Measurements from ENCODE around the gene SYNDIG1.
"Not testable (repeated sequence)": the region's sequence is repeated elsewhere in the genome, so short reads cannot be mapped to it uniquely, and the experiment has no call there.

Gene SYNDIG1

DNA sequence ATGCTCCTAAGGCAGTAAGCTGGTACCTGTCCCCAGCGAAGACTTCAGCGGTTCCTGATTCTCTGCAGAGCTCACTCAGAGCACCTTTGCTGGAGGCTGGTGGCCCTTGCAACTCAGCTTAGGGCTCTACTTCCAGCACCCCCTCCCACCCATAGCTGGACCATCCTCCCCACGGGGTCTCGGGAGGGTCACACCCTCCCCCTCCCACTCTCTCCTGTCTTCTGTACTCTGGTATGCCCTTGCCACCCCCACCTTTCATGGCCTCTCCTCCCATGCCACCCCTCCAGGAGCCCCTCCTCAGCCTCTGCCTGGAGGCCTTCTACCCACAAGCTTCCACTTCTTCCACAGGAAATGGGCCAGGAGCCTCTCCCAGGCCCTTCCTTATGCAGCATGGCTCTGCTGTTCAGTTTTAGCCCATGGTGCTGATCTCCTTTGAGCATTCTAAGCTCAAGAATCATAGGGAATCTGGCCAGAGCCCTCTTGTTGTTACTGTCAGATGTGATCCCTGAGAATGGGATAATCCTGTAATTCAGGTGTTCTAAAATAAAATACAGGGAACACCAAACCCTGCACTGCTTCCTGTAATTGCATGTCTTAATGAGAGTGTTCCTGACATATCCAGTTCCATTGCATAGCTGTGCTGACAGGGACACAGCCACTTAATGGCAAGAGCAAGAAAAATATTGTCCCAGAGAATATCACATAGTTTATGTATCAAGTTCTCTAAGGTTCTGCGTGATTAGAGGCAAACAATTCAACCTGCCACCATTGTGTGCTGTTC is 142.1 kb downstream of the SYNDIG1 start:
- DNase-seq (ENCODE audit: low read depth), result no peak

DNA sequence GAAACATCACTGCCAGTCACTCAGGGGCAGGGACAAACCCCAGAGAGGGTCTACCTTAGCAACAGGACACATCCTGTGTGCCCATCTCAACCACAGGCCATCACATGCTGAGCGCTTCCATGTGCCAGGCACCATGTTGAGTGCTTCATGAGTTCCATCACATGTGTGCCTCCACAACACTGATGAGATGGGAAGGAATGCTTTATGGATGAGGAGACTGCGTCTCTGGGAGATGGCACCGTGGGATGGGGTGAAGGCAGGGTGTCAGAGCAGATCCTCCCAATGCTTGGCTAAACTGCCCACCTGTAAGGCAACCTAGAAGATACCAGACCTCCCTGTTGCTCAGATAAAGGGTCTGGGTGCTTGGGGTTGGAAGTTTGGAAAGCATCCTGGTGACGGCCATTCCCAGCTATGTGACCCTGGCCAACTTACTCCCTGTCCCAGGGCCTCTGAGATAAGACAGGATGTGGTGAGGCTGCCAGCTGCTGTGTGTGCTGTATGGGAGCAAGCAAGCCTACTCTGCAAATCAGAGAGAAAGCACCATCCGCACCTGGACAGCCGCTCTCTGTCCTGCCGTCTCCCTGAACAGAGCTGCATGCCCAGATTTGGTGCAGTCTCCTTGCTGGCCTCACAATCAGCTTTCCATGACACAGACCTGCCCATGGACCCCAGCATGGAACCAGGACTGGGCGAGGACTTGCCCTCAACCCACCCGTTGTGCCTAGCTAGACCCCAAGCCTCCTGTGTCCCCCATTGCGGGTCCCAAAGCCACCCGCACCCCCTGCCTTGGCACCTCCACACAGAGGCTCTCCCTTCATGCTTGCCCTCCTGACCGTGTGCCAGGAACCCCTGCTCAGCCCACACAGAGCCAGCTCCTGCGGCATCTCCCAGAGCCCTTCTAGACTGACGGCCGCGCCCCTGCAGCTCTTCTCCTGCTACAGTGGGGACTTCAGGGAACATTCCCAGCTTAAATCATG is 143.7 kb downstream of the SYNDIG1 start:
- no peak for DNase-seq (ENCODE audit: low read depth)

DNA sequence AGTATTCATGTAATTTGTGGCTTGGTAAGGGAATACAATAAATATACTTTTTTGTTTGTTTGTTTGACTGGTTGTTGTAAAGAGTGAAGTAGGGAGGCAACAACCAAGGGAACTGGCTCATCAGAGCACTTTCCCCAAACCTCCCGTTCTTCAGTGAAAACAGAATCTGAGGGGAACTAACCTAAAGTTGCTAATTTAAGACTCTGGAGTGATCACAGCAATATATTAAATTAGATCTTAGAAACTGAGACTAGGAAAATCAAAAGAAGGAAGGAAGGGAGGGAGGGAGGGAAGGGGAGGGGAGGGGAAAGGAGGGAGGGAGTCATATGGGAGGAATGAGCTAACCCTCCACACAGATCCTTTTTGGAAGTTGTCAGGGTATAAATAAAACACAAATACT is 144.9 kb downstream of the SYNDIG1 start:
- DNase-seq (ENCODE audit: low read depth), result no peak

DNA sequence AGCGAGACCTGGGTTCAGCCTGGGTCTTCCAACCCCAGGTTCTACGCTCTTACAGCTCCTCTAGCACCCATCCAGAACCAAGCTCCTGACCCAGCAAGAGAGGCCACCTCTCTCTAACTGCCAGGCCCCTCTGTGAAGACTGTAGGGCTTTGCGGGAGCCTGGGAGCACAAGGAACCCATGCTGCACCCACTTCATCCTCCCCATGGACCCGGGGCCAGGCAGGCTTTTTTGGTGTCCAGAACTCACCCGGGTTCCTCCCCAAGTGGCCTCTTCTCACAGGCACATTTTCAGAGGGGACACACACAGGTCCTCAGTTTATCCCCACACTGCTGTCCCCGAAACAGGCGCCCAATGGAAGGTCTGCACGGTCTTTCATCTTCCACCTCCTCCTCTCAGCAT is 145.9 kb downstream of the SYNDIG1 start:
- no peak for DNase-seq (ENCODE audit: low read depth)

DNA sequence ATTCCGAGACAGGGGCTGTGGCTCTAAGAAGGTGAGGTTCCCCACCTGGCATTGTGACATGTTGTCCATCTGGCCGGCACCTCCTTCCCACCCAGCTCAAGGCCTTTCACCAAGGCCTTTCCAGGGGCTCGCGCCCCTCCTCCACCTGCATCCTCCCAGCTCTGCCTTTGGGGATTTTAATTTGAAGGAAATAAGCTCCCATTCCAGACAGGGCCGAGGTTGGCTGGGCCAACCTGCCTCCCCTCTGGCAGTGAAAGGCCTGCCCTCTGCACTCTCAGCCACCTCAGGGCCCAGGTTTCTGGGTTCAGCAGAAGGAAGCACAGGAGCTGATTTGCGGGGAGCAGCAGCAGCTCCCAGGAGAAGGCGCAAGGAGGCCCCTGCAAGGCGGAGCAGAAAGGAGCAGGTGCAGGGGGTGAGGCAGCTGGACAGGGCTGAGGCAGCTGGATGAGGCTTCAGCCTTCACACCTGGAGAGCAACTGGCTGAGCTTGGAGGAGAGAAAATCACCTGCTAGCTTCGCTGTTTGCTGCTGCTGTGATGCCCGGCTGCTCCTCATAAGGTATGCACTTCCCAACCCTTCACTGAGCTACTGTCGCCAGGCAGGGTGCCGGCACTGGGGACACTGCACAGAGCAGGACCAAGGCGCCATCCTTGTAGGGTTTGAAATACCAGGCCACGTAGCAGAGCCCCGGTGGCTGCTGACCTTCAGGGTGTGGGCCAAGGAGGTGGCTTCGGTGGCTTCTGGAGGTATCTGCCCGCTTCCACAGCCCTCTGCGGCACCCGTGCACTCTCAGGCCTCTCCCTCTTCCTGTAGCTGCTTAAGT is 147.0 kb downstream of the SYNDIG1 start:
- no peak for DNase-seq (ENCODE audit: low read depth)

DNA sequence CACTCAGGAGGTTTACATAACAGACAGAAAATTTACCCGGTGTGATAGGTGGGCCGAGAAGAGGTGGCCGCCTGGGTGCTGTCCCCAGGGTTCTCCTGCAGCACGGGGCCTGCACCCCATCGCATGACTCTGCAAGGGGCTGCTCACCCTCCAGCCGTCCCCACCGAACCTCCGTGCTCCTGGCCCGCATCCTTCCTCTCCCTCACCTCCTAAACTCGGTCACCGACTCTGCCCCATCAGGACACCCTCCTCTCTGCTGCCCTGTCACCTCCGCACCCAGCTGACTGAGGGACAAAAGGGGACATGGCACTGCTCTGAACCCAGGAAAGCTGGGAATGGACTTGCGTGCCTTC is 147.6 kb downstream of the SYNDIG1 start:
- no peak for DNase-seq (ENCODE audit: low read depth)

DNA sequence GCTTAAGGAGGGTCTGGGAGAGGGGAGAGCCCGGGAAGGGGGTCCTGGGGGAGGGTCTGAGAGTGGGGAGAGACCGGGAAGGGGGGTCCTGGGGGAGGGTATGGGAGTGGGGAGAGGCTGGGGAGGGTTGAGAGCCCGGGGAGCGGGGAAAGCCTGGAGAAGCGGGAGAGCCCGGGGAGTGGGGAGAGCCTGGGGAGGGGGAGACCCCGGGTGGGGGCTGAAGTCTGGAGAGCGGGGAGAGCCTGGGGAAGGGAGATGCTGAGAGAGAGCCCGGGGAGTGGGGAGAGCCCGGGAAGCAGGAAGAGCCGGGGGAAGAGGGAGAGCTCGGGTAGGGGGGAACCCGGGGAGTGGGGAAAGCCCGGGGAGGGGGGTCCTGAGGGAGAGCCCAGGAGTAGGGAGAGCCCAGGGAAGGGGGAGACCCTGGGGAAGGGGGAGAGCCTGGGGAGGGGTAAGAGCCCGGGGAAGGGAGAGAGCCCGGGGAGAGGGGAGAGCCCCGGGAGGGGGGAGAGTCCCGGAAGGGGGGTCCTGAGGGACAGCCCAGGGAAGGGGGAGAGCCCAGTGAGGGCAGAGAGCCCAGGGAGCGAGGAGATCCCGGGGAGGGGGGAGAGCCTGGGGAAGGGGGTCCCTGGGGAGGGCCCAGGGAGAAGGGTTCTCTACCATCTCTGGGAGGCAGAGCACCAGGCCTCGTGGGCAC is 148.5 kb downstream of the SYNDIG1 start:
- no peak for DNase-seq (ENCODE audit: low read depth)

DNA sequence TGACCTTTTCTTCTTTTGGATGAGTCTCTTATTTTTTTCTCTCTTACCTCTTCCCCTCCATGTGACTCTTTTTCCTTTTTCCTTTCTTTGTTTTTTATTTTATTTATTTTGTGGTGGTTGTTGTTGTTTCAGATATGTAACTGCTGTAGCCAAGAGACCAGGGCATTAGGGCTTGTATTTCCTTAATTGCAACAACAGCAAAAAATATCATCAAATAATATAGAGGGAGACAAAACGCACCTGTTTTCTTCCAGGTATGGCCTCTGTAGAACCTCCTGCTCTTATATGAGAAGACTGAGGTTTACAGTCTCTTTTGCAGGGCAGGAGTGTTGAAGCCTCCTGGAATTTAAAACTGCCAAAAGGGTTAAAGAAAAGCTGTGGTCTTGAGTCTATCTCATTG is 149.3 kb downstream of the SYNDIG1 start:
- DNase-seq (ENCODE audit: low read depth), result no peak

DNA sequence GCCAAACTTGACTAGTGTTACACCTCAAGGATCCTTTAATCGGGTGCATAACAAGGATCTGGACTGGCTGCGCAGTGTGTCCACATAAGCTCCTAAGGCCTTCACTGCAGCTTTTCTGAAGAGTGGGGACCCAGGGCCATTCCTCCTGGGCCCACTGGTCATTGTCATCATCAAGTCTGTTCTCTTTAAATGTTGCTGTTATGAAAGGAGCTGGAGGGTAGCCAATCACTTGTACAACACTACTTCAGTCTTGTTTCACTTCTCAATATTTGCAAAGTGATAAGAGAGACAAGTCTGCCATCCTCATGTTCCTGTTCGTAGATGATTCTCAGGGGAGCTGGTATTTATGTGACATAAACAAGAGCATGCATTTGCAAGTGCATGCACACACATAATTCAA is 149.8 kb downstream of the SYNDIG1 start:
- no peak for DNase-seq (ENCODE audit: low read depth)

DNA sequence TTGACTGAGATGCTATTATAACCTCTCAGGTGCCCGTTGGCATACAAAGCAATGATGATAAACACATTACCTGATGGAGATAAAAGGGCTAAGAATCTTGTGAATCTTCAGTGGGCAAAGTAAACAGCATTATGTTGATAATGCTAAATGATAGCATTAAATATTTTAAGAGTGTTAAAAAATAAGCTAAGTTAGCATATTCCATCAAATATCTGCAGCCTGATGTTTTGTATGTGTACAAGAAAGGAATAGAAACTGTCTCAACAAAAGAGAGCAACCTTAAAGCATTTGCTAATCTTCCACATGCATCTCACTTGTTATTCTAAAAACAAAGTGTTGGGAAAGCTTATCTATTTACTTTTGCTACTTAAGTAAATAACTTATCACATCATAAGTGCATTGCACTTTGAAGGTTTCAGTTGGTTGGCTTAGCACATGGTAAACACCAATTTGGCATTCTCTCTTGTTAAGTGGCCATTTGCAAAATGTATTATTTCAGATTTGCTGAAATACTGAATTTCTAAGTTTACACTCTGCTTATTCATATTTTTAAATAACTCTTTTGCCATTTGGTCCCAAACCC is 151.6 kb downstream of the SYNDIG1 start:
- no peak for DNase-seq (ENCODE audit: low read depth)

DNA sequence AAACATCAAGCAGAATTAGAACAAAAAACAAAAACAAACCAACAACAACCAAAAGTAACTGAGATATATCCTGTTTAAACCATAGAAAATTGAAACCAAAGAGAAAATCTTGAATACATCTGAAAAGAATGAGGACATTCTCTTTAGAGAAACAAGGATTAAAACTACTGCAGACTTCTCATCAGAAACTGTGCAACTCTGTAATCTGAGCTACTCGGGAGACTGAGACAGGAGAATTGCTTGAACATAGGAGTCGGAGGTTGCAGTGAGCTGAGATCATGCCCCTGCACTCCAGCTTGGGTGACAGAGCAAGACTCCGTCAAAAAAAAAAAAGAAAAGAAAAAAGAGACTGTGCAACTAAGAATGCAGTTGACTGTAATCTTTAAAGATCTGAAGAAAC is 153.4 kb downstream of the SYNDIG1 start:
- DNase-seq (ENCODE audit: low read depth), result no peak

DNA sequence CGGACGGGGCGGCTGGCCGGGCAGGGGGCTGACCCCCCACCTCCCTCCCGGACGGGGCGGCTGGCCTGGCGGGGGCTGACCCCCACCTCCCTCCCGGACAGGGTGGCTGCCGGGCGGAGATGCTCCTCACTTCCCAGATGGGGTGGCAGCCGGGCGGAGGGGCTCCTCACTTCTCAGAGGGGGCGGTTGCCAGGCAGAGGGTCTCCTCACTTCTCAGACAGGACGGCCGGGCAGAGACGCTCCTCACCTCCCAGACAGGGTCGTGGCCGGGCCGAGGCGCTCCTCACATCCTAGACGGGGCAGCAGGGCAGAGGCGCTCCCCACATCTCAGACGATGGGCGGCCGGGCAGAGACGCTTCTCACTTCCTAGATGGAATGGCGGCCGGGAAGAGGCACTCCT is 156.7 kb downstream of the SYNDIG1 start:
- not testable (repeated sequence) for DNase-seq (ENCODE audit: low read depth)

DNA sequence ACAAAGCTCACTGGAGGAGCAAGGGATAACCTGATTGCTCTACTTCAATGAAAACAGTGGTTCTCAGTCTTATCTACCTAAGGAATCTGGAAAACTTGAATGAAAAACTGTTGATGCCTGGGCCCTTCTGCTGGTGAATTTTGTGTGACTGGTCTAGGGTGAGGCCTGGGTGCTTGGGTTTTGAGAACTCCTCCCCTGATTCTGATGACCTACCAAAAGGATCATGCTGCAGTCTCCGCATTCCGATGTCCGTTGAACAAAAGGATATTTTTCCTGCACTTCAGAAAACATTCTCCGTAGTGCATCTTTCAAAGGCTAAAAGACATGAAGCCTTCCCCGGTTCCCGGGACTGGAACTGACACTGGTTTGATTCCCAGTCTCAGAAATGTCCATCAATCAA is 157.9 kb downstream of the SYNDIG1 start:
- no peak for DNase-seq (ENCODE audit: low read depth)

DNA sequence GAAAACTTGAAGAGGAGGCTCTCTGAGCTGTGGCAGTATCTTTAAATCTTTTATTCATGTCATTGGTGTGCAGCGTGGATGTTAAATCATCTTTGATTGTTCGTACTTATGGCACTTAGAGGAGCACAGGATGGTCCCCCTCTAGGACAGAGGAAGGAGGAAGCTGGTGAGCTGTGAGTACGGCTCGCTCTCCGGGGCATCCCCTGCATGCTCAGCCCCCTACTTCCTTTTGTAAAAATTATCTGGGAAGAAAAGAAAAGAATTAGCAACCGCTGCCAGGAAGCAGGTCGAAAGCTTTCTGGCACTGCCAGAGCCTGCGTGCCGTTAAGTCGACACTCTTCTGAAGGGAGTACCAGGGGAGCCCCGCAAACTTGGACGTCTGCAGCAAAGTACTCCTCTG is 158.5 kb downstream of the SYNDIG1 start:
- no peak for DNase-seq (ENCODE audit: low read depth)

DNA sequence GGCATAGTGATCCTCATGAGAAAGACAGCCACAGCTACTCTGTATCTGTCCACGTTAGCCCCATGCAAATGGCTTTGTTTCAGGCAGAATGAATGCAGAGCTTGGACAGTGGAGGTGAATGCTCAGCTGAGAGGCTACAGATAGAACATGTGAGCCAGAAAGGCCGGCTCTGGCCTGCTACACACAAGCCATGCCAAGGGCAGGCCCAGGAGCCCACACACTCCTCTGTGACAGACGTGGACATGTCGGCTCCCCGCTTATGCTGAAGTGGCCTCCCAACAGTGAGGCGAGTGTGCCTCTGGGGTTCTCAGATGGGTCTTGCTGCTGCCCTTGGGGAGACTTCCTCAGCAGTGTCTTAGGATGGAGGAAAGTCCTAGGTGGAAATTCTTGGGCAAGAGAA is 159.6 kb downstream of the SYNDIG1 start:
- no peak for DNase-seq (ENCODE audit: low read depth)

DNA sequence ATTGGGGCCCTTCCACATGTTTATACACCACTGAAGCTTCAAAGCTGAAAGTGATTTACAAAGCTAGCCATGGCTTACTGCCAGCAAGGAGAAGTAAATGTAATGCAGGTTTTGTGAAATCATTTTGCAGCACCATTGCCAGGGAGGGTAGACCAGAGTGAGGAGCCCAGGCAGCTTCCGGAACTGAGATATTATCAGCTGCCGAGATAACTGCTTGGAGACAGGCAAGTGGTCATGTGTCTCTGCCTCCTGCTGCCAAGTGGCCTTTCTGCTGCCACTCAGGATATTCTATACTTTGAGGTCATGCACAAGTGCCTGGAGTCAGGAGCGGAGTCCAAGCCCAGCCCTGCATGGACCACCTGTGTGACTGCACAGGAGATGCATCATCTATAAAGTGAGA is 160.2 kb downstream of the SYNDIG1 start:
- DNase-seq (ENCODE audit: low read depth), result no peak

DNA sequence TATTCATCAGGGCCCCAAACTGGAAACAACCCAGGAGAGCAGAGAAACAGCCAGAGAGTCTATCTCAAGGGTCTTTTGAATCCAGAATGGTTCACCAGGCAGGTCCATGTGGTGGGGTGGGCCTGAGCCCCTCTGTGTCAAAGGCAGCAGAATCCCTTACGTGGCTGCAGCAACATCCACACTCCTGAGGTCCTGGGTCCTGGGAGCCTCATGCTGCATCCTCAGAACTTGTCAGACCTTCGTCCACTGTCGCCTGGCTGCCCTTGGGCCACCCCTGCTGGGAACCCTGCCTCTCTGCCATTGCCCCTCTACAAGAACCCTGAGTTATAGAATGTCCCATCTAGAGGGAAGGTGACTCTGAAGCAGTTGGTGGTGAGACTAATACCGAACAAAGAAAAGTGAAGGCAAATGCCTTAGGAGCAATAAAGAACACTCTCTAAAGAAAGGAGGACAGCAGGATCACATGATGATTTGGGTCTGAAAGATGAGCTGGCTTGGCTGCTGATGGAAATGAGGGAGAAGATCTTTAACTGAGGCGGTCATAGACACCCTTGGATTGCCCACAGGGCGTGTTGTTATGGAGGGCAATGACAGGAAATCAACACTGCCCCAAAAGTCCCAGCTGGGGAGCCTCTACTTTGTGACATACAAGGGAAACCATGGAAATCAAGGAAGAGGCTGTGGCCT is 161.2 kb downstream of the SYNDIG1 start:
- DNase-seq (ENCODE audit: low read depth), result no peak

DNA sequence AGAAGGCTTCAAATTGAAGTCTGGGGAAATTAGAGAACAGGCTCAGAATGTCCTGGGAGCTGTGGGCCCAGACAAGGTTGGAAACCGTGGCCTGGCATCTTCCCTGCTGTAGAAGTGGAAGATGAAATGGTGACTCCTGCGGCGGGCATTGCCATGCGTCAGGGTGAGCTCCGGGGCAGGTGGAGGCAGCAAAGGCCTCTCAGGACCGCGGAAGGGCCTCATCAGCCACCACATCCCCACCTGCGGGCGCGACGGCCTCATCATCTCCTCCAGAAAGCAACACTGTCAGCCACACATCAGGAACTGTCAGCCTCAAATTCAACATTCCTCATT is 161.7 kb downstream of the SYNDIG1 start:
- no peak for DNase-seq (ENCODE audit: low read depth)

DNA sequence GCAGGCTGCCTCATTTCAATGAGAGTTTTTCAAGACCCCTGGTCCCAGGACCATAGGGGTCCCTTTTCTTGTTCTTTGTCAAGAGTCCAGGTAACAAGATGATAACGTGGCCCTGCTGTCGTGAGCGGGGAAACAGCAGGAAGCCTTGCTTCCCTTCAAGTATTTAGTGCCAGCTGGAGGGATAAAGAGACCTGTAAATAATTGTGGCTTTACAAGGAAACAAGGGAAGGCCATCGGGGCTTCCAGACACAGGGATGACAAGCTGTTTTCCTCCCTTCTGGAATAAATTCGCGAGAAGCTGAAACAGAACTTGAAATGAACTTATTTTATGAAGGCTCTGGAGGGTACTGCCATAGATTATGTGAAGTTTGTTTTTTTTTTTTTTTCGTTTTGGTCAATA is 163.2 kb downstream of the SYNDIG1 start:
- DNase-seq (ENCODE audit: low read depth), result no peak

DNA sequence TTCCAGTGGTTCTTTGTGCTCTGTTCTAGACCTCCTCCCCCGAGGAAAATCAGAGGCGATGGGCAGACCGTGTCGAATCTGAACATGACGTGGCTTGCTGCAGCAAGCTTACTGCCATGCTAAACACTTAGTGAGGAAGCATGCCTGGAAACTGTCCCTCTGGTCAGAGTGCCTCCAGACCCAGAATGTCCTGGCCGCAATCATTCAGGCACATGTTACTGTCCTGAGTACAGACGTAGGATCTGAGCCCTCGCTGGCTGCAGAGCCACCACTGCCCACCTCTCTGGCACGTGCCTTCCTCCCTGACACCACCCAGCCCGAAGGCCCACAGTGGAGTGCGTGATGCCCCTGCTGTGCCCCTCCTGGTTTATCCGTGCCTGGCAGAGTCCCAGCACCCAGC is 163.6 kb downstream of the SYNDIG1 start:
- DNase-seq (ENCODE audit: low read depth), result no peak

DNA sequence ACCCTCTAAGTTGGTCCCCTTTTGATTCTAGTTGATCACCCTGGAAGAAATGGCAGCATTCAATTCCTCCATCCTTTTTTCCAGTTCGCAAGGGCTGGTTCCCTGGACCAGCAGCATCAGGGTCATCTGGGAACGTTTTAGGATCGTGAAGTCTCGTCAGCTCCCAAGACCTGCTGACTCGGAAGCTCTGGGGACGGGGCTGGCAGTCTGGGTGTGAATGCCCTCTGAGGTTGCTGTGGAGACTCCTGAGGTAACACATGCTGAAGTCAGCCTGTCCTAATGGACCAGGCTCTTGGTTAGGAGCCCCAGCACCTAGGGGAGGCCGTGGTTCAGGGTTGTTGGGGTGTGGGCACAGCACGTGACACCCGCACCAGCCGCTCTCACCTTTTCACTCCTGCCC is 164.1 kb downstream of the SYNDIG1 start:
- no peak for DNase-seq (ENCODE audit: low read depth)

Data from T-helper 22 cell (primary cell).